Neural progenitor cell (in vitro differentiated cells): ENCODE measurements around the gene DPYD. TPM values are rescaled to one million over a fixed set of nuclear protein-coding genes. Genes with fewer than 3 reads are reported as not detected.
A peak's percentile ranks its signal among the peaks of the same experiment; 100 is the strongest.

Experiments used
- DNase-seq: peaks from one replicate; pipeline ENCODE4 v3.0.0-alpha.2; 2016; ENCODE audit warnings: low spot score
- H2AFZ ChIP-seq: fragments of 200-600 bp; sonication (generic); replicated peaks from 2 replicates; pipeline ENCODE4 v1.6.1; 2016; ENCODE audit warnings: antibody characterized with exemption
- H3F3A ChIP-seq: fragments of 200-600 bp; sonication (generic); 2 replicates; pipeline ENCODE4 v1.6.1; 2016; ENCODE audit warnings: antibody characterized with exemption, low read depth
- H3K27ac ChIP-seq: fragments of 200-600 bp; sonication (generic); 2 replicates; pipeline ENCODE4 v1.5.1; 2016; ENCODE audit warnings: mild to moderate bottlenecking
- H3K27me3 ChIP-seq: fragments of 200-600 bp; sonication (generic); 2 replicates; pipeline ENCODE4 v1.6.1; 2016; ENCODE audit warnings: mild to moderate bottlenecking, moderate library complexity
- H3K36me3 ChIP-seq: fragments of 200-600 bp; sonication (generic); 2 replicates; pipeline ENCODE4 v1.5.1; 2016
- H3K4me1 ChIP-seq: fragments of 200-600 bp; sonication (generic); 2 replicates; pipeline ENCODE4 v1.6.1; 2016; ENCODE audit warnings: mixed run types
- H3K4me2 ChIP-seq: fragments of 200-600 bp; sonication (generic); 2 replicates; pipeline ENCODE4 v1.6.1; 2016
- H3K4me3 ChIP-seq: fragments of 200-600 bp; sonication (generic); 2 replicates; pipeline ENCODE4 v1.5.1; 2016
- H3K79me2 ChIP-seq: fragments of 200-600 bp; sonication (generic); 2 replicates; pipeline ENCODE4 v1.6.1; 2016; ENCODE audit warnings: low read depth
- H3K9ac ChIP-seq: fragments of 200-600 bp; sonication (generic); 2 replicates; pipeline ENCODE4 v1.6.1; 2016
- H3K9me3 ChIP-seq: fragments of 200-600 bp; sonication (generic); 2 replicates; pipeline ENCODE4 v1.5.1; 2016; ENCODE audit warnings: low read depth
- H4K20me1 ChIP-seq: fragments of 200-600 bp; sonication (generic); 2 replicates; pipeline ENCODE4 v1.6.1; 2016; ENCODE audit warnings: low read depth
- H3K27ac Mint-ChIP-seq: 3 replicates; pipeline ENCODE4 v1.8.0; 2021; ENCODE audit warnings: mixed read lengths
- H3K27me3 Mint-ChIP-seq: 2 replicates; pipeline ENCODE4 v1.8.0; 2022; ENCODE audit warnings: low read depth, mild to moderate bottlenecking, inconsistent platforms, moderate library complexity, mixed read lengths; ENCODE audit not compliant: insufficient read depth
- H3K36me3 Mint-ChIP-seq: 3 replicates; pipeline ENCODE4 v1.8.0; 2021; ENCODE audit warnings: mixed read lengths
- H3K4me1 Mint-ChIP-seq: 3 replicates; pipeline ENCODE4 v1.8.0; 2021; ENCODE audit warnings: mixed read lengths
- H3K4me3 Mint-ChIP-seq: 3 replicates; pipeline ENCODE4 v1.8.0; 2021; ENCODE audit warnings: mild to moderate bottlenecking, moderate library complexity, mixed read lengths
- H3K9me3 Mint-ChIP-seq: 3 replicates; pipeline ENCODE4 v1.8.0; 2020; ENCODE audit warnings: mixed read lengths
- EZH2 ChIP-seq: fragments of 200-600 bp; sonication (generic); IDR thresholded peaks from 2 replicates; pipeline ENCODE4 v1.6.1; 2017; ENCODE audit warnings: antibody characterized with exemption, mild to moderate bottlenecking, moderate library complexity
- EZH2phosphoT487 ChIP-seq: fragments of 200-600 bp; sonication (generic); IDR thresholded peaks from 2 replicates; pipeline ENCODE4 v1.6.1; 2017; ENCODE audit warnings: antibody characterized with exemption
- total RNA-seq: library from RNA; depleted of rRNA; stranded (reverse); fragments of >200 nt; gene quantifications from 2 replicates; pipeline ENCODE4 v1.2.3, GENCODE V29; 2015; ENCODE audit warnings: low replicate concordance
- TF ChIP-seq, protein P1 (sequence below): fragments of 200-600 bp; sonication (generic); IDR thresholded peaks from 2 replicates; pipeline ENCODE4 v1.5.1; 2017; ENCODE audit warnings: antibody characterized with exemption, mild to moderate bottlenecking

The DPYD gene
- total RNA-seq, 1 donor from 2014 or later = 0.43 TPM

DNA sequence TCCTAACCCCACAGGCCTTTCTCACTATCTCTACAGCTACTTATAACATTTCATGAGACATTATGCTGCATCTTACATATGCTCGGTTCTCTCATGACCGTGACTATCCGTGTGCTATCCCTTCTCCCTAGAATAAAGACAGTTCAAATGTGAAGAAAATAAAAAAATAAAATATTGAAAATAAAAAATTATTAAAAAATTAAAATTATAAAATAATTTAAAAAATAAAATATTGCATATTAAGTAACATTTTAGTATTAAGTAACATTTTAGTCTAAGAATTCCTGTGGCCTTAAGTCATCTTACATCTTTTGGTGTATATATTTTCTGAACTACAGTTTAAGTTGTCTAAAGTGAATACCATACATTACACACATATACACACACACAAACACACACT lies 415.5 kb downstream of the DPYD start:
- H3K36me3 Mint-ChIP-seq = no peaks in the 10 kb centered on the region
- peak overlapping the region; percentile 27 for H3K4me2 ChIP-seq
- peaks cover 31% of the 10 kb centered on the region for H3K4me1 ChIP-seq
- H3K27me3 ChIP-seq = no peaks in the 10 kb centered on the region
- no peaks in the 10 kb centered on the region for H3K79me2 ChIP-seq
- peaks cover 20% of the 10 kb centered on the region for H3K4me1 Mint-ChIP-seq
- H3K9ac ChIP-seq = no peak overlapping the region
- no peaks in the 10 kb centered on the region for H3K9me3 ChIP-seq
- DNase-seq = no peak
- no peaks in the 10 kb centered on the region for H3K27me3 Mint-ChIP-seq
- no peak overlapping the region for H3K4me3 Mint-ChIP-seq
- H4K20me1 ChIP-seq = no peaks in the 10 kb centered on the region
- peaks cover 10% of the 10 kb centered on the region for H3F3A ChIP-seq
- H3K9me3 Mint-ChIP-seq = peaks cover 4% of the 10 kb centered on the region
- no peaks in the 10 kb centered on the region for H3K36me3 ChIP-seq
- no peak overlapping the region for H3K4me3 ChIP-seq
- H3K27ac Mint-ChIP-seq = no peak overlapping the region
- H3K27ac ChIP-seq = peak overlapping the region; percentile 79
- H2AFZ ChIP-seq = no peak overlapping the region
- TF ChIP-seq EZH2 (no peak), EZH2phosphoT487 (no peak)
- TF ChIP-seq, protein P1, sequence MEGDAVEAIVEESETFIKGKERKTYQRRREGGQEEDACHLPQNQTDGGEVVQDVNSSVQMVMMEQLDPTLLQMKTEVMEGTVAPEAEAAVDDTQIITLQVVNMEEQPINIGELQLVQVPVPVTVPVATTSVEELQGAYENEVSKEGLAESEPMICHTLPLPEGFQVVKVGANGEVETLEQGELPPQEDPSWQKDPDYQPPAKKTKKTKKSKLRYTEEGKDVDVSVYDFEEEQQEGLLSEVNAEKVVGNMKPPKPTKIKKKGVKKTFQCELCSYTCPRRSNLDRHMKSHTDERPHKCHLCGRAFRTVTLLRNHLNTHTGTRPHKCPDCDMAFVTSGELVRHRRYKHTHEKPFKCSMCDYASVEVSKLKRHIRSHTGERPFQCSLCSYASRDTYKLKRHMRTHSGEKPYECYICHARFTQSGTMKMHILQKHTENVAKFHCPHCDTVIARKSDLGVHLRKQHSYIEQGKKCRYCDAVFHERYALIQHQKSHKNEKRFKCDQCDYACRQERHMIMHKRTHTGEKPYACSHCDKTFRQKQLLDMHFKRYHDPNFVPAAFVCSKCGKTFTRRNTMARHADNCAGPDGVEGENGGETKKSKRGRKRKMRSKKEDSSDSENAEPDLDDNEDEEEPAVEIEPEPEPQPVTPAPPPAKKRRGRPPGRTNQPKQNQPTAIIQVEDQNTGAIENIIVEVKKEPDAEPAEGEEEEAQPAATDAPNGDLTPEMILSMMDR = no peak

DNA sequence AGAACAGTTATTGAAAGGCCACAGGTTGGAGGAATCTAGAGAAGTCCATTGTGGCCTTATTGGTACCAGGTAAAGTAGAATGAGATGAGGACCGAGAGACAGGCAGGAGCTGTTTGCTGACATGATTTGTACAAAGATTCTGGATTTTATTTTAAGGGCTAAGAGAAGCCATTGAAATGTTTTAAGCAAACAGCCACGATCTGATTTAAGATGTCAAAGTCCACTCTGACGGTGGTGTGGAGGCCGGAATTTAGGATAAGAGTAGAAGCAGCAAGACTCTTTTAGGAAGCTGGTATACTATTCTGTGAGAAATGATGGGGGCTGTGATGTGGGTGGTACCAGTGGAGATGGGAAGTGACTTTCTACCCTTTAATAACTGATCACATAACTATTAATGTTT lies 418.5 kb downstream of the DPYD start:
- Histone ChIP-seq H3K27ac (no peak overlapping the region), H3F3A (peaks cover 10% of the 10 kb centered on the region), H3K4me3 (no peak overlapping the region), H4K20me1 (no peaks in the 10 kb centered on the region), H3K79me2 (no peaks in the 10 kb centered on the region), H3K27me3 (no peaks in the 10 kb centered on the region), H2AFZ (no peak overlapping the region), H3K36me3 (no peaks in the 10 kb centered on the region), H3K4me1 (peaks cover 33% of the 10 kb centered on the region), H3K9ac (no peak overlapping the region), H3K4me2 (no peak overlapping the region), H3K9me3 (no peaks in the 10 kb centered on the region)
- Mint-ChIP-seq H3K27ac (no peak overlapping the region), H3K36me3 (no peaks in the 10 kb centered on the region), H3K27me3 (no peaks in the 10 kb centered on the region), H3K4me3 (no peak overlapping the region), H3K9me3 (no peaks in the 10 kb centered on the region), H3K4me1 (peaks cover 20% of the 10 kb centered on the region)
- DNase-seq = no peak
- TF ChIP-seq EZH2 (no peak), EZH2phosphoT487 (no peak)
- TF ChIP-seq, protein P1 = no peak

DNA sequence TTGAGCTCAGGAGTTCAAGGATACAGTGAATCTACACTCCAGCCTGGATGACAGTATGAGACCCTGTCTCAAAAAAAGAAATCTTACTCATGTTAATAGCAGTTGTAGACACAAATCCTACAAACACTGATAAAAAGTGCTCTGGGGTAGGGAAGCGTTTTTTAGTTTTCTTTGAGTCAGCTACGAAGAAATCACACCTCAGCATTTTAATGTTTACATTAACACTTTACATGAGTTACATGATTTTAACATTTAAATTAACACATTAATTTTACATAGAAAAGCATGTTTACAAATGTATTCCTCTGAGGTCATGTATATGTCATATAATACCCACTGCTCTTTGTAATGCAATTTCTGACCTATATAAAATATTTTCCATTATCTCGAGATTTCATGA lies 419.2 kb downstream of the DPYD start:
- Mint-ChIP-seq H3K27me3 (no peaks in the 10 kb centered on the region), H3K9me3 (no peaks in the 10 kb centered on the region), H3K4me3 (no peak overlapping the region), H3K36me3 (no peaks in the 10 kb centered on the region), H3K4me1 (peaks cover 20% of the 10 kb centered on the region), H3K27ac (no peak overlapping the region)
- Histone ChIP-seq H3F3A (peaks cover 10% of the 10 kb centered on the region), H3K36me3 (no peaks in the 10 kb centered on the region), H3K9me3 (no peaks in the 10 kb centered on the region), H3K4me2 (no peak overlapping the region), H3K4me3 (no peak overlapping the region), H3K27me3 (no peaks in the 10 kb centered on the region), H3K79me2 (no peaks in the 10 kb centered on the region), H3K9ac (no peak overlapping the region), H3K4me1 (peaks cover 33% of the 10 kb centered on the region), H4K20me1 (no peaks in the 10 kb centered on the region), H2AFZ (no peak overlapping the region), H3K27ac (no peak overlapping the region)
- no peak for DNase-seq
- TF ChIP-seq, protein P1 = no peak
- TF ChIP-seq EZH2phosphoT487 (no peak), EZH2 (no peak)

DNA sequence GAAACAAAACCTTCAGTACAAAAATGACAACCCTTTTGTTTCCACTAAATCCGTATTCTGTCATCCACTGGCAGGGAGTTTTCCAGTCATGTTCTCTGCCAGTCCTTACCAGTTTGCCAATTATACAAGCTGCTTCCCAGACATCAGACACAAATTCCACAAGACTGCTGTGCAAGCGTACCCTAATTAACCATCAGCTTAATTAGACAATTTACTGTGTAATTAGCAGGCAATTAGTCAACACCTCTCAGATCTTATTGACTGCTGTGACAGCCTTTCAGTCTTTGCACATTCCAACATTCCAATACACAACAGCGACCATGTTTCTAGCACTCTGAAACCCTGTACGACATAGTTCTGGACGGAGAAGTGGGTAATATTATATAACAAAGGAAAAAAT lies 420.1 kb downstream of the DPYD start:
- Histone ChIP-seq H3K9me3 (no peaks in the 10 kb centered on the region), H3F3A (peaks cover 10% of the 10 kb centered on the region), H3K4me1 (peaks cover 29% of the 10 kb centered on the region), H3K4me3 (no peak overlapping the region), H3K27me3 (no peaks in the 10 kb centered on the region), H3K9ac (no peak overlapping the region), H4K20me1 (no peaks in the 10 kb centered on the region), H3K4me2 (peak overlapping the region; percentile 29), H3K79me2 (no peaks in the 10 kb centered on the region), H3K27ac (no peak overlapping the region), H2AFZ (no peak overlapping the region), H3K36me3 (no peaks in the 10 kb centered on the region)
- no peak for TF ChIP-seq EZH2phosphoT487
- TF ChIP-seq, protein P1 = no peak
- TF ChIP-seq EZH2 = no peak
- Mint-ChIP-seq H3K4me3 (no peak overlapping the region), H3K36me3 (no peaks in the 10 kb centered on the region), H3K27me3 (no peaks in the 10 kb centered on the region), H3K27ac (no peak overlapping the region), H3K9me3 (no peaks in the 10 kb centered on the region), H3K4me1 (peaks cover 20% of the 10 kb centered on the region)
- peak; percentile 73 for DNase-seq
